KMS-11 (cell line): ENCODE results near the gene LMNTD1.

Experiments used
- H2AFZ ChIP-seq: fragments of 200-600 bp; sonication (generic); 2 replicates; pipeline ENCODE4 v1.6.1; 2016; ENCODE audit warnings: antibody characterized with exemption, mixed run types, low read depth
- H3K27ac ChIP-seq: fragments of 200-600 bp; sonication (generic); 2 replicates; pipeline ENCODE4 v1.6.1; 2016; ENCODE audit warnings: mild to moderate bottlenecking, mixed run types
- H3K27me3 ChIP-seq: fragments of 200-600 bp; sonication (generic); 2 replicates; pipeline ENCODE4 v1.6.1; 2017; ENCODE audit warnings: mild to moderate bottlenecking, low read depth, mixed run types, moderate library complexity; ENCODE audit not compliant: insufficient read depth
- H3K36me3 ChIP-seq: fragments of 200-600 bp; sonication (generic); 2 replicates; pipeline ENCODE4 v1.6.1; 2017; ENCODE audit warnings: mild to moderate bottlenecking, mixed run types; ENCODE audit not compliant: insufficient read depth
- H3K4me1 ChIP-seq: fragments of 200-600 bp; sonication (generic); 2 replicates; pipeline ENCODE4 v1.6.1; 2016; ENCODE audit warnings: mild to moderate bottlenecking, low read depth, mixed run types; ENCODE audit not compliant: poor library complexity, severe bottlenecking
- H3K4me2 ChIP-seq: fragments of 200-600 bp; sonication (generic); 2 replicates; pipeline ENCODE4 v1.7.0; 2016; ENCODE audit warnings: mild to moderate bottlenecking, mixed run types
- H3K4me3 ChIP-seq: fragments of 200-600 bp; sonication (generic); IDR thresholded peaks from 2 replicates; pipeline ENCODE4 v1.6.1; 2017; ENCODE audit warnings: low read depth, low read length, mixed read lengths; ENCODE audit not compliant: insufficient read depth
- H3K79me2 ChIP-seq: fragments of 200-600 bp; sonication (generic); 2 replicates; pipeline ENCODE4 v1.6.1; 2016; ENCODE audit warnings: low read depth, mixed run types; ENCODE audit not compliant: insufficient read depth
- H3K9ac ChIP-seq: fragments of 200-600 bp; sonication (generic); 2 replicates; pipeline ENCODE4 v1.6.1; 2016; ENCODE audit warnings: mild to moderate bottlenecking, mixed run types
- H4K20me1 ChIP-seq: fragments of 200-600 bp; sonication (generic); 2 replicates; pipeline ENCODE4 v1.6.1; 2016; ENCODE audit warnings: mild to moderate bottlenecking, mixed run types; ENCODE audit not compliant: insufficient read depth
- CTCF ChIP-seq: fragments of 200-600 bp; sonication (generic); conservative IDR thresholded peaks from 2 replicates; pipeline ENCODE4 v1.6.1; 2017; ENCODE audit warnings: low read depth, mild to moderate bottlenecking, antibody characterized with exemption, low read length, moderate library complexity, mixed read lengths

The LMNTD1 gene

GRCh38 chr12:25459541-25459951 is 93.5 kb downstream of the LMNTD1 start:
- Histone ChIP-seq H3K4me1 (no peaks in the 10 kb centered on the region), H4K20me1 (no peaks in the 10 kb centered on the region), H3K27ac (no peak overlapping the region), H3K4me3 (no peak overlapping the region), H3K4me2 (no peak overlapping the region), H3K79me2 (no peaks in the 10 kb centered on the region), H3K36me3 (no peaks in the 10 kb centered on the region), H3K9ac (no peak overlapping the region), H2AFZ (no peak overlapping the region), H3K27me3 (no peaks in the 10 kb centered on the region)
- no peak for TF ChIP-seq CTCF

GRCh38 chr12:25458047-25458552 is 95.0 kb downstream of the LMNTD1 start:
- Histone ChIP-seq H3K27me3 (no peaks in the 10 kb centered on the region), H3K27ac (no peak overlapping the region), H3K4me3 (no peak overlapping the region), H3K36me3 (no peaks in the 10 kb centered on the region), H3K79me2 (no peaks in the 10 kb centered on the region), H2AFZ (no peak overlapping the region), H4K20me1 (no peaks in the 10 kb centered on the region), H3K4me2 (no peak overlapping the region), H3K4me1 (no peaks in the 10 kb centered on the region), H3K9ac (no peak overlapping the region)
- TF ChIP-seq CTCF = no peak

GRCh38 chr12:25456474-25456873 is 96.6 kb downstream of the LMNTD1 start:
- H3K4me3 ChIP-seq = no peak overlapping the region
- H3K9ac ChIP-seq = no peak overlapping the region
- H3K27me3 ChIP-seq = no peaks in the 10 kb centered on the region
- H4K20me1 ChIP-seq = no peaks in the 10 kb centered on the region
- no peak overlapping the region for H2AFZ ChIP-seq
- TF ChIP-seq CTCF = no peak
- H3K4me1 ChIP-seq = no peaks in the 10 kb centered on the region
- H3K79me2 ChIP-seq = no peaks in the 10 kb centered on the region
- no peak overlapping the region for H3K4me2 ChIP-seq
- no peak overlapping the region for H3K27ac ChIP-seq
- H3K36me3 ChIP-seq = no peaks in the 10 kb centered on the region

GRCh38 chr12:25455696-25456095 is 97.4 kb downstream of the LMNTD1 start:
- no peaks in the 10 kb centered on the region for H3K36me3 ChIP-seq
- H3K27me3 ChIP-seq = no peaks in the 10 kb centered on the region
- no peak overlapping the region for H3K9ac ChIP-seq
- TF ChIP-seq CTCF = no peak
- H4K20me1 ChIP-seq = no peaks in the 10 kb centered on the region
- H3K27ac ChIP-seq = no peak overlapping the region
- no peak overlapping the region for H3K4me2 ChIP-seq
- H3K4me3 ChIP-seq = no peak overlapping the region
- no peak overlapping the region for H2AFZ ChIP-seq
- no peaks in the 10 kb centered on the region for H3K79me2 ChIP-seq
- H3K4me1 ChIP-seq = no peaks in the 10 kb centered on the region

GRCh38 chr12:25449007-25449406 is 104.1 kb downstream of the LMNTD1 start:
- no peaks in the 10 kb centered on the region for H4K20me1 ChIP-seq
- no peak overlapping the region for H3K9ac ChIP-seq
- H3K36me3 ChIP-seq = no peaks in the 10 kb centered on the region
- H3K27me3 ChIP-seq = no peaks in the 10 kb centered on the region
- no peak overlapping the region for H3K4me2 ChIP-seq
- no peak for TF ChIP-seq CTCF
- no peaks in the 10 kb centered on the region for H3K4me1 ChIP-seq
- H3K27ac ChIP-seq = no peak overlapping the region
- H2AFZ ChIP-seq = no peak overlapping the region
- H3K4me3 ChIP-seq = no peak overlapping the region
- no peaks in the 10 kb centered on the region for H3K79me2 ChIP-seq
